Neuronal stem cell (in vitro differentiated cells): Measurements from ENCODE around the gene NDUFS2.

Experiments used
- DNase-seq: peaks from one replicate; pipeline ENCODE4 v3.0.0-alpha.2; 2013; ENCODE audit warnings: low spot score
- H2AFZ ChIP-seq: one replicate; pipeline ENCODE4 v1.6.1; 2013; ENCODE audit warnings: mild to moderate bottlenecking, low read length, inconsistent platforms
- H2AK5ac ChIP-seq: 2 replicates; pipeline ENCODE4 v1.6.1; 2013; ENCODE audit warnings: low read depth, mild to moderate bottlenecking, inconsistent platforms, low read length, moderate library complexity, mixed read lengths
- H2BK120ac ChIP-seq: 2 replicates; pipeline ENCODE4 v1.6.1; 2013; ENCODE audit warnings: low read depth, mild to moderate bottlenecking, inconsistent platforms, low read length, moderate library complexity, mixed read lengths
- H2BK12ac ChIP-seq: one replicate; pipeline ENCODE4 v1.6.1; 2013; ENCODE audit warnings: low read length, inconsistent platforms
- H2BK15ac ChIP-seq: 2 replicates; pipeline ENCODE4 v1.6.1; 2013; ENCODE audit warnings: mild to moderate bottlenecking, low read length, inconsistent platforms, mixed read lengths
- H2BK5ac ChIP-seq: one replicate; pipeline ENCODE4 v1.6.1; 2013; ENCODE audit warnings: inconsistent platforms, mild to moderate bottlenecking, low read length, moderate library complexity
- H3K14ac ChIP-seq: one replicate; pipeline ENCODE4 v1.6.1; 2013; ENCODE audit warnings: low read length, inconsistent platforms
- H3K18ac ChIP-seq: 2 replicates; pipeline ENCODE4 v1.6.1; 2013; ENCODE audit warnings: low read length, inconsistent platforms
- H3K23ac ChIP-seq: 2 replicates; pipeline ENCODE4 v1.6.1; 2013; ENCODE audit warnings: low read depth, mild to moderate bottlenecking, mixed read lengths, low read length, inconsistent platforms; ENCODE audit not compliant: poor library complexity
- H3K27ac ChIP-seq: replicated peaks from 3 replicates; pipeline ENCODE4 v1.5.1; 2013; ENCODE audit warnings: low read length, inconsistent platforms
- H3K27me3 ChIP-seq, 3 experiments: 2 replicates each; pipeline ENCODE4 v1.6.1; 2013; ENCODE audit warnings: low read length in 3 of 3, mild to moderate bottlenecking in 2 of 3, inconsistent platforms in 1 of 3, low read depth in 1 of 3, mixed read lengths in 1 of 3, moderate library complexity in 1 of 3; ENCODE audit not compliant: control insufficient read depth in 3 of 3, insufficient read depth in 3 of 3
- H3K36me3 ChIP-seq, 2 donors: replicated peaks in 1 of 2; 2 replicates each; pipeline ENCODE4 v1.6.1; 2013; ENCODE audit warnings: low read length in 2 of 2; ENCODE audit not compliant: control insufficient read depth in 2 of 2, insufficient read depth in 2 of 2
- H3K4ac ChIP-seq: 2 replicates; pipeline ENCODE4 v1.6.1; 2013; ENCODE audit warnings: inconsistent platforms, mild to moderate bottlenecking, low read length, moderate library complexity
- H3K4me1 ChIP-seq, 2 donors: 1 replicate in 1 of 2; 2 replicates in 1 of 2; pipeline ENCODE4 v1.6.1; 2013; ENCODE audit warnings: low read length in 2 of 2, low read depth in 1 of 2; ENCODE audit not compliant: control insufficient read depth in 2 of 2, insufficient read depth in 1 of 2
- H3K4me2 ChIP-seq: one replicate; pipeline ENCODE4 v1.6.1; 2013; ENCODE audit warnings: mild to moderate bottlenecking, low read length, inconsistent platforms; ENCODE audit not compliant: insufficient read depth, poor library complexity, severe bottlenecking
- H3K4me3 ChIP-seq, 2 donors: 2 replicates each; pipeline ENCODE4 v1.5.1; 2013; ENCODE audit warnings: low read length in 2 of 2, mild to moderate bottlenecking in 2 of 2, inconsistent platforms in 1 of 2, moderate library complexity in 1 of 2
- H3K79me1 ChIP-seq: one replicate; pipeline ENCODE4 v1.6.1; 2013; ENCODE audit warnings: low read depth, mild to moderate bottlenecking, inconsistent platforms, low read length, moderate library complexity
- H3K9ac ChIP-seq: one replicate; pipeline ENCODE4 v1.6.1; 2013; ENCODE audit warnings: mild to moderate bottlenecking, low read depth, low read length, inconsistent platforms; ENCODE audit not compliant: poor library complexity
- H3K9me3 ChIP-seq, 2 donors: replicated peaks in 1 of 2; 2 replicates each; pipeline versions ENCODE3 to v1.6.1; 2013; ENCODE audit warnings: low read length in 2 of 2, mild to moderate bottlenecking in 2 of 2, inconsistent platforms in 1 of 2, low read depth in 1 of 2, mixed read lengths in 1 of 2, moderate library complexity in 1 of 2; ENCODE audit not compliant: control insufficient read depth in 2 of 2, insufficient read depth in 1 of 2
- H4K8ac ChIP-seq: one replicate; pipeline ENCODE4 v1.6.1; 2013; ENCODE audit warnings: low read depth, mild to moderate bottlenecking, inconsistent platforms, low read length, moderate library complexity
- H4K91ac ChIP-seq: one replicate; pipeline ENCODE4 v1.6.1; 2013; ENCODE audit warnings: low read length, low read depth, mild to moderate bottlenecking, inconsistent platforms; ENCODE audit not compliant: poor library complexity
- WGBS, 2 donors: extraction: QIAGEN DNeasy Blood & Tissue Kit; methylation state at CpG; one replicate each; pipeline ENCODE4 v1.1.7; 2013; ENCODE audit warnings: missing lambda C conversion rate in 2 of 2, mixed read lengths in 1 of 2; ENCODE audit not compliant: insufficient read length in 2 of 2, insufficient replicate concordance in 1 of 2; ENCODE audit errors: extremely low coverage in 2 of 2; 5-methylcytosine and 5-hydroxymethylcytosine counted together

Gene NDUFS2

GRCh38 chr1:161238039-161238473 is 35.9 kb downstream of the NDUFS2 start, which contains the start of gene NR1I3:
TSS of gene NR1I3 (minus strand) at chr1:161238203. CDS start at chr1:161236565, 1,638 bp downstream.
- Histone ChIP-seq H2BK12ac (no peak within 1 kb of the TSS), H3K14ac (no peak within 1 kb of the TSS), H3K4me3 (no peak within 1 kb of the TSS), H3K9ac (no peak within 1 kb of the TSS), H3K27me3 (no peaks in the 10 kb centered on the region), H3K4me2 (no peak within 1 kb of the TSS), H3K27ac (no peak within 1 kb of the TSS), H3K36me3 (no peaks in the 10 kb centered on the region), H2AFZ (peak within 1 kb of the TSS; percentile 10), H2BK120ac (no peak within 1 kb of the TSS), H4K91ac (no peak within 1 kb of the TSS), H3K79me1 (no peaks in the 10 kb centered on the region), H3K4me1 (peaks cover 7 to 12% of the 10 kb centered on the region in 2 donors), H3K9me3 (no peaks in the 10 kb centered on the region), H2BK5ac (no peak within 1 kb of the TSS), H3K18ac (no peak within 1 kb of the TSS), H2BK15ac (no peak within 1 kb of the TSS), H3K4ac (no peak within 1 kb of the TSS), H2AK5ac (no peak within 1 kb of the TSS), H3K23ac (no peak within 1 kb of the TSS), H4K8ac (no peak within 1 kb of the TSS)
- no peak for DNase-seq
- WGBS, 2 donors: no CpG with 5 or more reads among the region's 4 CpGs

- Histone ChIP-seq H3K14ac (no peak overlapping the region), H3K4me2 (no peak overlapping the region), H3K27me3 (peaks cover 0 to 2% (median 0%) of the 10 kb centered on the region in 3 experiments), H3K23ac (no peak overlapping the region), H3K18ac (no peak overlapping the region), H2BK5ac (no peak overlapping the region), H3K27ac (no peak overlapping the region), H2BK12ac (no peak overlapping the region), H2AFZ (no peak overlapping the region), H3K4me1 (peaks cover 7 to 10% of the 10 kb centered on the region in 2 donors), H3K79me1 (no peaks in the 10 kb centered on the region), H3K36me3 (no peaks in the 10 kb centered on the region), H3K9me3 (no peaks in the 10 kb centered on the region), H4K8ac (no peak overlapping the region), H2BK120ac (no peak overlapping the region), H3K9ac (no peak overlapping the region), H4K91ac (no peak overlapping the region), H3K4ac (no peak overlapping the region), H3K4me3 (no peak overlapping the region), H2BK15ac (no peak overlapping the region), H2AK5ac (no peak overlapping the region)
- no peak for DNase-seq
- WGBS, 2 donors: no CpG with 5 or more reads among the region's 3 CpGs
Measured at GRCh38 chr1:161241682-161242081, 39.5 kb downstream of the NDUFS2 start.

GRCh38 chr1:161242313-161242712 is 40.1 kb downstream of the NDUFS2 start:
- Histone ChIP-seq H2BK12ac (no peak overlapping the region), H3K9me3 (no peaks in the 10 kb centered on the region), H3K18ac (no peak overlapping the region), H2BK5ac (no peak overlapping the region), H3K23ac (no peak overlapping the region), H4K91ac (no peak overlapping the region), H3K4ac (no peak overlapping the region), H3K4me3 (no peak overlapping the region), H4K8ac (no peak overlapping the region), H3K14ac (no peak overlapping the region), H3K27me3 (peaks cover 0 to 5% (median 0%) of the 10 kb centered on the region in 3 experiments), H2BK120ac (no peak overlapping the region), H2BK15ac (no peak overlapping the region), H2AFZ (no peak overlapping the region), H3K27ac (no peak overlapping the region), H2AK5ac (no peak overlapping the region), H3K9ac (no peak overlapping the region), H3K4me1 (peaks cover 7 to 10% of the 10 kb centered on the region in 2 donors), H3K79me1 (no peaks in the 10 kb centered on the region), H3K36me3 (no peaks in the 10 kb centered on the region), H3K4me2 (no peak overlapping the region)
- WGBS, 2 donors: no CpG with 5 or more reads among the region's 2 CpGs
- no peak for DNase-seq

GRCh38 chr1:161244888-161245287 is 42.7 kb downstream of the NDUFS2 start:
- H3K14ac ChIP-seq: no peak overlapping the region
- no peak overlapping the region for H2BK120ac ChIP-seq
- H3K18ac ChIP-seq: no peak overlapping the region
- H2BK12ac ChIP-seq: no peak overlapping the region
- H2BK15ac ChIP-seq: no peak overlapping the region
- peaks cover 7 to 9% of the 10 kb centered on the region in 2 donors for H3K4me1 ChIP-seq
- no peak overlapping the region for H3K9ac ChIP-seq
- no peak overlapping the region for H3K23ac ChIP-seq
- no peak overlapping the region for H2AFZ ChIP-seq
- H3K27me3 ChIP-seq: peaks cover 0 to 5% (median 0%) of the 10 kb centered on the region in 3 experiments
- H3K9me3 ChIP-seq: no peaks in the 10 kb centered on the region
- H3K4ac ChIP-seq: no peak overlapping the region
- H3K79me1 ChIP-seq: no peaks in the 10 kb centered on the region
- H4K8ac ChIP-seq: no peak overlapping the region
- H3K4me2 ChIP-seq: no peak overlapping the region
- no peak overlapping the region for H3K4me3 ChIP-seq
- H3K27ac ChIP-seq: no peak overlapping the region
- no peak overlapping the region for H2BK5ac ChIP-seq
- no peak overlapping the region for H4K91ac ChIP-seq
- WGBS, 2 donors: no CpG with 5 or more reads among the region's 4 CpGs
- DNase-seq: no peak
- H3K36me3 ChIP-seq: no peaks in the 10 kb centered on the region
- H2AK5ac ChIP-seq: no peak overlapping the region
